ENCODE measurements around the gene RSPH6A.

Gene RSPH6A

DNA sequence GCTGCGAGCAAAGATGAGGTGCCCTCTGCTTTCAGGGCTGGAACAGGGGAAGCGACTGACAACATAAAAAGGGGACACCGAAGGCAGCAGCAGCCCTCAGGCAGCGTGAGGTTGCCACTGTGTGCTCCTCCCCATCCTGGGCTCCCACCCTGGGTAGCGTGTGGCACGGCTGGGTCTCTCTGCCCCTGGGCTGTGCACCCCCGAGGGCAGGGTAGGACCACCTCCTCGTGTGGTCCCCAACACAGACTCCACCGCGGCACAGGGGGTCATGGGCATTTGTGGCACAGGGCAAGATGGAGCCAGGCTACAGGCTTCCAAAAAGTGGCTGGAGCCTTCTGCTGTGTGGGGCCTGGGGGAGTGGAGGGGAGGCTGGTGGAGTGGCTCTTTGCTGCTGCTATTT is 6.5 kb upstream of the RSPH6A start:
- no peak overlapping the region for H3K4me3 ChIP-seq (replicated peaks; ENCODE audit: low read depth, low read length)

DNA sequence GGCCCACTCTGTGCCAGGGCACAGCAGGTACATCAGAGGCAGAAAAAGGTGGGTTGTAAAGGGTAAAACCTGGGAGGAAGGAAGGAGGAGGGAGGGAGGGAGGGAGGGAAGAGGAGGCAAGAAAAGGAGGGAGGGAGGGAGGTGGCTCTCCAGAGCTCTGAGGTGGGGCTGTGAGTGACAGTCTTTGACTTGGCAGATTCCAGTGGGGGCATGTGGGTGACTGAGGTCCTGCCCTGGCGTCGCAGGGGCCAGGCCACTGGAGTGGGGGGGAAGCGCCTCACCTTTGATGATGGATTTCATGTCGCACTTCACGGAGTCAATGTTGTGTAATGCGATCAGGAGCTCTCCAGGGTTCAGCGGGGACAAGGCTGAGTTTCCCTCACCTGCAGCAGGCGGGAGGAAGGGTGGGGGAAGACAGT is 6.0 kb upstream of the RSPH6A start:
- TF ChIP-seq, protein P1, sequence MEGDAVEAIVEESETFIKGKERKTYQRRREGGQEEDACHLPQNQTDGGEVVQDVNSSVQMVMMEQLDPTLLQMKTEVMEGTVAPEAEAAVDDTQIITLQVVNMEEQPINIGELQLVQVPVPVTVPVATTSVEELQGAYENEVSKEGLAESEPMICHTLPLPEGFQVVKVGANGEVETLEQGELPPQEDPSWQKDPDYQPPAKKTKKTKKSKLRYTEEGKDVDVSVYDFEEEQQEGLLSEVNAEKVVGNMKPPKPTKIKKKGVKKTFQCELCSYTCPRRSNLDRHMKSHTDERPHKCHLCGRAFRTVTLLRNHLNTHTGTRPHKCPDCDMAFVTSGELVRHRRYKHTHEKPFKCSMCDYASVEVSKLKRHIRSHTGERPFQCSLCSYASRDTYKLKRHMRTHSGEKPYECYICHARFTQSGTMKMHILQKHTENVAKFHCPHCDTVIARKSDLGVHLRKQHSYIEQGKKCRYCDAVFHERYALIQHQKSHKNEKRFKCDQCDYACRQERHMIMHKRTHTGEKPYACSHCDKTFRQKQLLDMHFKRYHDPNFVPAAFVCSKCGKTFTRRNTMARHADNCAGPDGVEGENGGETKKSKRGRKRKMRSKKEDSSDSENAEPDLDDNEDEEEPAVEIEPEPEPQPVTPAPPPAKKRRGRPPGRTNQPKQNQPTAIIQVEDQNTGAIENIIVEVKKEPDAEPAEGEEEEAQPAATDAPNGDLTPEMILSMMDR (IDR thresholded peaks at IDR 0.05; ENCODE audit: low read length, missing control alignments), result no peak

More for the DNA sequence above, 6.5 kb upstream of the RSPH6A start:
- no peak for DNase-seq (ENCODE audit: low read depth)
- TF ChIP-seq, protein P1 (IDR thresholded peaks at IDR 0.05; ENCODE audit: low read length, missing control alignments), result no peak

DNA sequence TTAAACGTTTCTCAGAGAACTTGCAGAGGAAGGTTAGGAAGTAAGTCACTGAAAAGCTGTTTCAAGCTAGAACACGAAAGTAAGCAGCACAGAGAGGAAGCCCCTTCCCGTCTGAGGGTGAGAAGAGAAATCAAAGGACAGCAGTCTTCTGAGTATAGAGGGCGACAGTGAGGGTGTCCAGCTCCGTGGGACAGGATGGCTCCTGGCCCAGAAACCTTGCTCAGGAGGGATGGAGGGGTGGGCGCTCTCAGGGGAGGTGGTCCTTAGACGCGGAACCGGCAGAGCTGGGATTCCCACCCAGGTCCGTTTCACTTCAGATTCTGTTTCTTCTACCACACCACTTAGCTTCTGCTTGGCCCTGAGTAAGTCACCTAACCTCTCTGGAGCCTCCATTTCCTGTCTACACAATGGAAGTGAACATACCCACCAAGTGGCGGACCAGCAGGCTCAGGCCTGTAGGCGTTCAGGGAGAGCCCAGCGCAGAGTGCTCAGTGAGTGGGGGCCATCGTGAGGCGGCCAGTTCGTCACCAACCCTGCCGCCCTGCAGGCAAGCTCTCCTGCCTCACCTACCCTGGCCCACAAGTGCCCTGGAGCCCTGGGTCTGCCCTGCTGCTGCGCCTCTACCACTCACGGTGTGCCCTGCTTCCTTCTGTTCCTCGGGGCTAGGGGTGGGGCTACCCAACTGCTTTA is 5.5 kb upstream of the RSPH6A start:
- TF ChIP-seq, protein P1 (IDR thresholded peaks at IDR 0.05; ENCODE audit: low read length, missing control alignments), result no peak
- no peak for DNase-seq (ENCODE audit: low read depth)
- H3K4me3 ChIP-seq (replicated peaks; ENCODE audit: low read depth, low read length), result no peak overlapping the region

More for the DNA sequence above, 6.0 kb upstream of the RSPH6A start:
- no peak overlapping the region for H3K4me3 ChIP-seq (replicated peaks; ENCODE audit: low read depth, low read length)
- no peak for DNase-seq (ENCODE audit: low read depth)

DNA sequence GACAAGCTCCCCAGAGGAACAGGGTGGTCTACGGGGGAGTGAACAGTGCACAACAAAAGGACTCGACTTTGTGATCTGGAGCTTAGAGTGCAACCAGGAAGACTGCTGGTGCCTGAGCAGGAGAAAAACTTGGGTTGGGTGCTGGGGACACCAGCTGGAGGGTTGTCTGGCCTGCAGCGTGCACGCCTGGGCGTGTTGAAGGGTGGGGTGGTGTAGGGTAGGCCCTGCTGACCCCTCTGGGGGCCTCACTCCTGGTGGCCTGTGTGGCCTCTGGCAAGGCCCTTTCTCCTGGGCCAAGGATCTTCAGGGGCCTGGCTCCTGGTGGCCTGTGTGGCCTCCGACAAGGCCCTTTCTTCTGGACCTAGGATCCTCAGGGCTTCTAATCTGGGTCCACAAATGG is 4.7 kb upstream of the RSPH6A start:
- no peak for DNase-seq (ENCODE audit: low read depth)
- no peak overlapping the region for H3K4me3 ChIP-seq (replicated peaks; ENCODE audit: low read depth, low read length)
- TF ChIP-seq, protein P1 (IDR thresholded peaks at IDR 0.05; ENCODE audit: low read length, missing control alignments), result no peak

DNA sequence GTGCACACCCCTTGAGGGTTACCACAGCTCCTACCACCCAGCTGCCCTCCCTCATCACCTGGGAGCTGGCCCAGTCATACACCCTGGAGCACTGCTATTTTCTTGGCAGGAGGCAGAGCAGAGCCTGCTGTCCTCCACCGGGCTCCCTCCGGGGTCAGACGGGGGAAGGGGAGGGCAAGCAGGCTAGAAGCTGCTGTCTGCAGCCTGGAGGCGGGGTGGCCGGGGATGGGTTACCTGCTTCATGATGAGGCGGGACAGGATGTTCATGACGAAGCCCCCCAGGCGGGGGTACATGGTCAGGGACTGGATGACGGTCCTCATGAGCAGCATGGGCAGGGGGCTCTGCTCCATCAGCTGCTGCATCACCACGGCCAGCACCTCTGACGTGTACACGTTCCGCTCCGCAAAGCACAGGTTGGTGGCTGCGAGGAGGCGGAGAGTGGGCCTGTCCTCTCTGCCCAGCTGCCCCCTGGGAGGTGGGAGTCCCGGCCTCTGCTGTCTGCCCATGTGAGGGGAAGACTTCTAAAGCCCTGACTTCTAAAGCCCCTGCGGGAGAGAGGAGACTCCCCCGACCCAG is 2.7 kb upstream of the RSPH6A start:
- H3K4me3 ChIP-seq (replicated peaks; ENCODE audit: low read depth, low read length), result no peak overlapping the region
- TF ChIP-seq, protein P1 (IDR thresholded peaks at IDR 0.05; ENCODE audit: low read length, missing control alignments), result no peak
- no peak for DNase-seq (ENCODE audit: low read depth)

DNA sequence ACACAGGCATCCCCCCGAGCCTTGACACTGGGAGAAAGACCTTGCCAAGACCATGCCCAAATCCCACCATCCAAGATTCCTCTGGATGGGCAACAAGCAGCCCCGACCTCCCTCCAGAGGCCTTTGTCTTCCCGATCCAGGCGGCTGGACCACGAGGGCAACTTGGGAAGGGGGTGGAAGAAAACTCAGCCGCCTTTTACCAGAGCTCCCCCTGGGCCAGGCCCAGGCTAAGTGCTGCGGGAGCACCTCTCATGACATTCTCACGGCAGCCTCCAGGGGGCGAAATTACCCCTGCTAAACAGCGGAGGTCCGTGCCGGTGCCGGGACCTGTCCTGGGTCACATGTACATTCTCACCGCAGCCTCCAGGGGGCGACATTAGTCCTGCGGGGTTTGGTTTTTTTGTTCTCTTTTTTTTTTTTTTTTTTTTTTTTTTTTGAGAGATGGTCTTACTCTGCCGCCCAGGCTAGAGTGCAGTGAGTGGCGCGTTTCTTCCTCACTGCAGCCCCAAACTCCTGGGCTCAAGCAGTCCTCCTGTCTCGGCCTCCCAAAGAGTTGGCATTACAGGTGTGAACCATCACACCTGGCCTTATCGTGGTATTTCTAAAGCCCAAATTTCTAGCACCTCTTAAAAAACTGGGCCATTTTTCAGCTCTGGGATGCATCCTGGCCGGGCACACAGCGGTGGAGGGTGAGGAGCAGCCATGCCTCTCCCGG is 2.1 kb upstream of the RSPH6A start:
- H3K4me3 ChIP-seq (replicated peaks; ENCODE audit: low read depth, low read length), result no peak overlapping the region
- peak; percentile 96 for DNase-seq (ENCODE audit: low read depth)
- TF ChIP-seq, protein P1 (IDR thresholded peaks at IDR 0.05; ENCODE audit: low read length, missing control alignments), result peak; percentile 94

Data from fibroblast of pulmonary artery (primary cell).